ENCODE results near the gene MYPN.

MYPN gene

GRCh38 chr10:68080853-68081431 is 28.3 kb upstream of the MYPN start:
- H3K4me3 ChIP-seq (ENCODE audit: low read depth in 1 of 2, low read length in 1 of 2) = no peak overlapping the region
- H3K27ac ChIP-seq = no peak overlapping the region
- TF ChIP-seq, protein P1, sequence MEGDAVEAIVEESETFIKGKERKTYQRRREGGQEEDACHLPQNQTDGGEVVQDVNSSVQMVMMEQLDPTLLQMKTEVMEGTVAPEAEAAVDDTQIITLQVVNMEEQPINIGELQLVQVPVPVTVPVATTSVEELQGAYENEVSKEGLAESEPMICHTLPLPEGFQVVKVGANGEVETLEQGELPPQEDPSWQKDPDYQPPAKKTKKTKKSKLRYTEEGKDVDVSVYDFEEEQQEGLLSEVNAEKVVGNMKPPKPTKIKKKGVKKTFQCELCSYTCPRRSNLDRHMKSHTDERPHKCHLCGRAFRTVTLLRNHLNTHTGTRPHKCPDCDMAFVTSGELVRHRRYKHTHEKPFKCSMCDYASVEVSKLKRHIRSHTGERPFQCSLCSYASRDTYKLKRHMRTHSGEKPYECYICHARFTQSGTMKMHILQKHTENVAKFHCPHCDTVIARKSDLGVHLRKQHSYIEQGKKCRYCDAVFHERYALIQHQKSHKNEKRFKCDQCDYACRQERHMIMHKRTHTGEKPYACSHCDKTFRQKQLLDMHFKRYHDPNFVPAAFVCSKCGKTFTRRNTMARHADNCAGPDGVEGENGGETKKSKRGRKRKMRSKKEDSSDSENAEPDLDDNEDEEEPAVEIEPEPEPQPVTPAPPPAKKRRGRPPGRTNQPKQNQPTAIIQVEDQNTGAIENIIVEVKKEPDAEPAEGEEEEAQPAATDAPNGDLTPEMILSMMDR (IDR thresholded peaks at IDR 0.05) = no peak

DNA sequence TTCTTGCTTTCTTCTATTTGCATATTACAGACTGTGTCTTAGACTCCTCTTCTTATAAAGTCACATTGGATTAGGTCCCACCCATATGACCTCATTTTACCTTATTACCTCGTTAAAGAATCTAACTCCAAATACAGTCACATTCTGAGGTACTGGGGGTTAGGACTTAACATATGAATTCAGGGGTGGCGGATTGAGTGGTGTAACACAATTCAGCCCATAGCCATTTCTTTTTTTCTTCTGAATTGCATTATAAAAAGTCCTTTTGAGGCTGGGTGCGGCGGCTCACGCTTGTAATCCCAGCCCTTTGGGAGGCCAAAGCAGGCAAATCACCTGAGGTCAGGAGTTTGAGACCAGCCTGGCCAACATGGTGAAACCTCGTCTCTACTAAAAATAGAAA is 27.4 kb upstream of the MYPN start:
- Histone ChIP-seq H3K9me3 (no peaks in the 10 kb centered on the region), H3K27me3 (no peaks in the 10 kb centered on the region), H3K4me1 (ENCODE audit: control insufficient read depth in 1 of 2, insufficient read depth in 1 of 2, low read depth in 1 of 2, low read length in 1 of 2) (no peaks in the 10 kb centered on the region), H3K27ac (no peak overlapping the region), H3K36me3 (no peaks in the 10 kb centered on the region), H3K4me3 (ENCODE audit: low read depth in 1 of 2, low read length in 1 of 2) (no peak overlapping the region)
- TF ChIP-seq, protein P1 (IDR thresholded peaks at IDR 0.05) = no peak

More at GRCh38 chr10:68080853-68081431, 28.3 kb upstream of the MYPN start:
- H3K4me1 ChIP-seq (ENCODE audit: control insufficient read depth in 1 of 2, insufficient read depth in 1 of 2, low read depth in 1 of 2, low read length in 1 of 2) = no peaks in the 10 kb centered on the region
- H3K9me3 ChIP-seq = no peaks in the 10 kb centered on the region
- H3K27me3 ChIP-seq = no peaks in the 10 kb centered on the region
- no peaks in the 10 kb centered on the region for H3K36me3 ChIP-seq

- Histone ChIP-seq H3K9me3 (no peaks in the 10 kb centered on the region), H3K27me3 (no peaks in the 10 kb centered on the region), H3K27ac (no peak overlapping the region), H3K4me3 (ENCODE audit: low read depth in 1 of 2, low read length in 1 of 2) (no peak overlapping the region), H3K4me1 (ENCODE audit: control insufficient read depth in 1 of 2, insufficient read depth in 1 of 2, low read depth in 1 of 2, low read length in 1 of 2) (no peaks in the 10 kb centered on the region), H3K36me3 (no peaks in the 10 kb centered on the region)
- TF ChIP-seq, protein P1 (IDR thresholded peaks at IDR 0.05) = no peak
Observed at GRCh38 chr10:68082872-68083271, 26.4 kb upstream of the MYPN start.

DNA sequence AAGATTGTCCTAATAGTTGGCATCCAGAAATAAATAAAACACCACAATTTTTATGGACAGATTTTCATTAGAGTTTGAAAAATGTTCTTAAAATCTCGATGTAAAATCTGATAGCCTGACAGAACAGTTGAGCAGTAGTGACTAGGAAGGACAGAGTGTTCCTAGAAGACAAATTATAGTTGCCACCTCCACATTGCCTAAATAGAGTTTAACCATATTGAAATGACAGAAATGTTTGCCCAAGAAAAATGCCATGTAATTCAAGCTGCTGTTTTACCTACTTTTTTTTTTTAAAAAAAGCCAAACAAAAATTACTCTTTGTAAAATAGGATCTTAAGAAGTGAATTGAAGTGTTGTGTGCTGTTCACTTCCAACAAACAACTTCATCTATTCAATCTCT is 25.3 kb upstream of the MYPN start:
- Histone ChIP-seq H3K27ac (no peak overlapping the region), H3K27me3 (no peaks in the 10 kb centered on the region), H3K36me3 (no peaks in the 10 kb centered on the region), H3K9me3 (no peaks in the 10 kb centered on the region), H3K4me1 (ENCODE audit: control insufficient read depth in 1 of 2, insufficient read depth in 1 of 2, low read depth in 1 of 2, low read length in 1 of 2) (no peaks in the 10 kb centered on the region), H3K4me3 (ENCODE audit: low read depth in 1 of 2, low read length in 1 of 2) (no peak overlapping the region)
- TF ChIP-seq, protein P1 (IDR thresholded peaks at IDR 0.05) = no peak

- H3K4me1 ChIP-seq (ENCODE audit: control insufficient read depth in 1 of 2, insufficient read depth in 1 of 2, low read depth in 1 of 2, low read length in 1 of 2) = no peaks in the 10 kb centered on the region
Observed at GRCh38 chr10:68084469-68084868, 24.8 kb upstream of the MYPN start.

More at GRCh38 chr10:68084469-68084868, 24.8 kb upstream of the MYPN start:
- no peaks in the 10 kb centered on the region for H3K36me3 ChIP-seq
- H3K4me3 ChIP-seq (ENCODE audit: low read depth in 1 of 2, low read length in 1 of 2) = no peak overlapping the region
- TF ChIP-seq, protein P1 (IDR thresholded peaks at IDR 0.05) = no peak
- no peak overlapping the region for H3K27ac ChIP-seq
- no peaks in the 10 kb centered on the region for H3K9me3 ChIP-seq
- no peaks in the 10 kb centered on the region for H3K27me3 ChIP-seq
